ENCODE results near the gene SPATA33.

DNA sequence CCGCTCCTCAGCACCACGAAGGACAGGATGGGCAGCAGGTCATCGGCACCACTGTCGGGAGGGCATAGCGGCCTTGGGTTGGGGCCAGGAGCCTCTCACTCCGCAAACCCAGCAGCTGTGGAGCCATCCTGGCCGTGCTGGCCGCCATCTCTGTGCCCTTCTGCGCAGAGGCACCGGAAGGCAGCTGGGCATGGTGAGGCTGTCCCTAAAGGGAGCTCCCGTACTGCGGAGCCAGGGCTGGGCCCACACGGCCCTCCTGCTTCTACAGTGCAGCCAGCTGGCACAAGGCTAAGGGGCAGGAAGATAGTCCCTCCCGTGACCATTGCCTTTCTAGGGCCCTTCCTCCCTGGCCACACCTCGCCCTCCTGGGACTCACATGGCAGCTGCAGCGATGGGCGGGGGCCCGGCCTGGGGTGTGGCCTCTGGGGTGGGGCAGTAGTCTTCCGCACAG lies 50.9 kb downstream of the SPATA33 start:
- no peak for TF ChIP-seq L3MBTL2 (conservative IDR thresholded peaks at IDR 0.05)
- no peak for TF ChIP-seq BHLHE40 (IDR thresholded peaks at IDR 0.05; ENCODE audit: borderline replicate concordance)
- TF ChIP-seq FOXK2 (IDR thresholded peaks at IDR 0.05): no peak

Data from HEK293T (cell line).